Mucosa of rectum (tissue), 2 donors: ENCODE results near the gene TEX44.

ENCODE experiments used
- H3K27ac ChIP-seq, 2 donors: one replicate each; pipeline ENCODE4 v1.7.0; 2013; ENCODE audit warnings: inconsistent platforms in 2 of 2, low read depth in 2 of 2, low read length in 2 of 2
- H3K27me3 ChIP-seq, 2 donors: one replicate each; pipeline ENCODE4 v1.7.0; 2013; ENCODE audit warnings: low read length in 2 of 2; ENCODE audit not compliant: control insufficient read depth in 2 of 2, insufficient read depth in 2 of 2
- H3K36me3 ChIP-seq, 2 donors: one replicate each; pipeline ENCODE4 v1.7.0; 2013; ENCODE audit warnings: low read length in 2 of 2; ENCODE audit not compliant: control insufficient read depth in 2 of 2, insufficient read depth in 2 of 2
- H3K4me1 ChIP-seq, 2 donors: one replicate each; pipeline ENCODE4 v1.7.0; 2013; ENCODE audit warnings: low read length in 2 of 2, mild to moderate bottlenecking in 1 of 2; ENCODE audit not compliant: control insufficient read depth in 2 of 2, insufficient read depth in 2 of 2
- H3K4me3 ChIP-seq, 2 donors: one replicate each; pipeline ENCODE4 v1.7.0; 2013; ENCODE audit warnings: low read length in 2 of 2
- H3K9ac ChIP-seq, 2 donors: one replicate each; pipeline ENCODE4 v1.7.0; 2013; ENCODE audit warnings: low read length in 2 of 2, low read depth in 1 of 2, mild to moderate bottlenecking in 1 of 2
- H3K9me3 ChIP-seq, 2 donors: one replicate each; pipeline ENCODE4 v1.7.0; 2013; ENCODE audit warnings: low read length in 2 of 2; ENCODE audit not compliant: control insufficient read depth in 2 of 2
- donor health status: healthy.
- donor health status: Normal muscosa, but diverticular disease.

The TEX44 gene

DNA sequence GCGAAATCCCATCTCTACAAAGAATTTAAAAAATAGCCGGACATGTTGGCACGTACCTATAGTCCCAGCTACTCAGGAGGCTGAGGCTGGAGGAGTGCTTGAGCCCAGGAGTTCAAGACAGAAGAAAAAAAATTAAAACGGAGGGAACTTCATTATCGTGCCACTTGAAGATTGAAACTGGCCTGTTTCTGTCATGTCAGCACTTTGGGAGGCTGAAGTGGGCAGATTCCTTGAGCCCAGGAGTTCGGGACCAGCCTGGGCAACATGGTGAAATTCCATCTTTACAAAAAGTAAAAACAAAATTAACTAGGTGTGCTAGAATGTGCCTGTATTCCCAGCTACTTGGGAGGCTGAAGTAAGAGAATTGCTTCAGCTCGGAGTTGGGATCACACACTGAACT, 3.0 kb upstream of the TEX44 start:
- Histone ChIP-seq H3K9me3 (no peaks in the 10 kb centered on the region), H3K4me1 (no peaks in the 10 kb centered on the region), H3K27ac (no peak overlapping the region), H3K36me3 (no peaks in the 10 kb centered on the region), H3K9ac (no peak overlapping the region), H3K4me3 (no peak overlapping the region), H3K27me3 (no peaks in the 10 kb centered on the region)

DNA sequence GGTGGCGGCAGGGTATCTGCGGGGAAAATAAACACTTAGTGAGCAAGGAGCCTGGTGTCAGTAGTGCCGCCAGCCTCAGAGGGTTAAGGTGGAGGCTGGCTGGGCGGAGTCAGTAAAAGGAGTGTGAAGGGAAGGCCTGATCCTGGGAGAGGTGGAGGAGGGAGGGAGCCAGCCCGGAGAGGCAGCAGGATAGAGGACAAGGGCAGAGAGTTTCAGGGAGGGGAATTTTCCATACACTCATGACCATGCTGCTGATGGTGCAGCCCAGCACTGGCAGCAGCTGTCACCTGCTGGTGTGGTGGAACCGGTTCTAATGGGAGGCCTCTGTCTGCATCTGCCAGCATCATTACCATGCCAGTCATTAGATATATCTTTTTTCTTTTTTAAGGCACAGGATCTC, 2.0 kb upstream of the TEX44 start:
- Histone ChIP-seq H3K27me3 (no peaks in the 10 kb centered on the region), H3K4me3 (no peak overlapping the region), H3K9ac (no peak overlapping the region), H3K27ac (no peak overlapping the region), H3K9me3 (no peaks in the 10 kb centered on the region), H3K36me3 (no peaks in the 10 kb centered on the region), H3K4me1 (no peaks in the 10 kb centered on the region)

DNA sequence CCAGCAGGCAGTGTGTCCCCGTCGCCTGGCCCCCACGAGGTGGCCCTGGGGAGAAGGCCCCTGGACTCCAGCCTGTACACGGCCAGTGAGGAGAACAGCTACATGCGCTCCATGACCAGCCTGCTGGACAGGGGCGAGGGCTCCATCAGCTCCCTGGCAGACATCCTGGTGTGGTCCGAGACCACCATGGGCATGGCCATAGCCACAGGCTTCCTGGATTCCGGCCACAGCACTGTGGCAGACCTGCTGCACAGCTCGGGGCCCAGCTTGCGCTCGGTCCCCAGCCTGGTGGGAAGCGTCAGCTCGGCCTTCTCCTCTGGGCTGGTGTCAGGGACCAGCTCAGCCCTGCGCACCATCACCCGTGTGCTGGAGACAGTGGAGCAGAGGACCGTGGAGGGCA, 1.0 kb downstream of the TEX44 start:
- H3K27me3 ChIP-seq, result no peaks in the 10 kb centered on the region
- H3K4me3 ChIP-seq, result no peak overlapping the region
- H3K27ac ChIP-seq, result no peak overlapping the region
- H3K36me3 ChIP-seq, result no peaks in the 10 kb centered on the region
- no peaks in the 10 kb centered on the region for H3K9me3 ChIP-seq
- no peak overlapping the region for H3K9ac ChIP-seq
- H3K4me1 ChIP-seq, result no peaks in the 10 kb centered on the region

DNA sequence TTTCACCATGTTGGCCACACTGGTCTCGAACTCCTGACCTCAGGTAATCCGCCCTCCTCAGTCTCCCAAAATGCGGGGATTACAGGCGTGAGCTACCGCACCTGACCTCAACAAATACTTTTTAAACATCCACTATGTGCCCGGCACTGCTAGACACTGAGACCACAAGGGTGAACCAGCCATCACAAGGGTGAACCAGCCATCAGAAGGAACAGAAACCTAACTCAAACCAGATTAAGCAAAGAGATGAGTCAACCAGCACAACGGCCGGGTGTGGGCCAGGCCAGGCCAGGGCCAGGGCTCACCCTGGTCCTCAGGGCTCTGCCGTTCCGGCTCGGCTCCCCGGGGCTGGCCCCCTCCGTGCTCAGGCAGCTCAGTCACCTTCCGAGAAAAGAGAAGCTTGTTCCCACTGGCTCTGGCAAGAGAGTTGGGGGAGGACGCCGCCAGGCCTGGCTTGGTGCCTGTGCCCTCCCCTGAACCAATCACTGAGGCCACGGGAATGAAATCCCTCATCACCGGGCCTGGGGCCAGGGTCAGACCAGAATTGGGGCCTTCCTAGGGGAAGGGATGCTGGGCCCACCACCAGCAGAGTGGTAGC, 4.4 kb downstream of the TEX44 start:
- Histone ChIP-seq H3K27ac (no peak overlapping the region), H3K4me1 (peaks cover 0 to 3% of the 10 kb centered on the region in 2 donors), H3K27me3 (no peaks in the 10 kb centered on the region), H3K36me3 (no peaks in the 10 kb centered on the region), H3K9me3 (no peaks in the 10 kb centered on the region), H3K4me3 (no peak overlapping the region), H3K9ac (no peak overlapping the region)

DNA sequence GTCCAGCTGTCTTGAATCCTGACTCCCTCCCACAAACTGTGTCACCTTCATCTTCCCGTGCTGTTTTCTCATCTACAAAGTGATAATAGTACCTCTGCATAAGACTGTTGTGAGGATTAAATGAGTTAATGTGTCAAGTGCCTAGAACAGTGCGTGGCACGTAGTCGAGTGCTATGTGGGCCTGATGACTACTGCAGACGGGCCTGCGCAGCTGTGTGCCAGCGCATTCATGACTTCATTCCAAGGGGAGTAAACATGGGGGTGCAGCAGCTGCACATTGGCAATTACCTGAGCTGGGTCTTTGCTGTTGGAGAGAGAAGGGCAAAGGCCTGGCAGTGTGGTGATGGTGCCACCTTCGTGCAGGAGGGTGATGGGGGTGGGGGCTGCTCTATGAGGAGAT, 5.0 kb downstream of the TEX44 start:
- H3K27ac ChIP-seq, result no peak overlapping the region
- H3K9me3 ChIP-seq, result no peaks in the 10 kb centered on the region
- no peak overlapping the region for H3K4me3 ChIP-seq
- no peaks in the 10 kb centered on the region for H3K27me3 ChIP-seq
- no peak overlapping the region for H3K9ac ChIP-seq
- peaks cover 0 to 3% of the 10 kb centered on the region in 2 donors for H3K4me1 ChIP-seq
- H3K36me3 ChIP-seq, result no peaks in the 10 kb centered on the region

DNA sequence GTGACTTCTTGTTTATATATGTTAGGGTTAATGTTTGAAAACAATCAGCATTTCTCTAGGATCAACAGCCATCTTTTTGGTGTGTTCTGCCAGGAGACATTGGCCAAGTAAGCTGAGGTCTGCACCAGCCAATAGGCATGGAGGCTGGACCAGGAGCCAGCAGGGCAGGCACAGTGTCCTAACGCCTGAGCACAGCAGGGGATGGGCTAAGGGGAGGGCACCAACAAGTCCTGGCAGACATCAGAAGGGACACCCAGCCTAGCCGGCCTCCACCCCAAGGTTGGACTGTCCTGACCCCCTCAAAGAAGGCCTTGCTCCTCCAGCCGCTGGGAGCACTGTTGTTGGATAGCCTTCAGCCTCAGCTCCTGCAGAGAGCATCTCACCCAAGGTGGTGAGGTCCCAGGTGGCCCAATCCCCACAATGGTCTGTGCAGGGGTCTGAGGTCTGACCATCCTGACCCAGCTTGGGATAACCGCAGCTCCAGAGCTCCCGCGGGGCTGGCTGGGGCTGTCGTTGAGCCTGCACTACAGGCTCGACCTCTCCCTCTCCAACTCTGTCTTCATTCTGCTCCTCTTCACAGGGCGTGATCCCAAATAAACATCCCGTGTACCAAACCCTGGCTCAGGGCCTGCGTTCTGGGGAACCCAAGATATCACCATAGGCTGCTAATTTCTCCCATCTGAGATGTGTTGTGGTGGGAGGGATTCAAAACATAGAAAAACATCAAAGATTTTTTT, 8.1 kb downstream of the TEX44 start:
- no peaks in the 10 kb centered on the region for H3K9me3 ChIP-seq
- H3K4me1 ChIP-seq, result peaks cover 16 to 18% of the 10 kb centered on the region in 2 donors
- H3K36me3 ChIP-seq, result no peaks in the 10 kb centered on the region
- H3K4me3 ChIP-seq, result no peak overlapping the region
- no peaks in the 10 kb centered on the region for H3K27me3 ChIP-seq
- no peak overlapping the region for H3K27ac ChIP-seq
- H3K9ac ChIP-seq, result no peak overlapping the region

DNA sequence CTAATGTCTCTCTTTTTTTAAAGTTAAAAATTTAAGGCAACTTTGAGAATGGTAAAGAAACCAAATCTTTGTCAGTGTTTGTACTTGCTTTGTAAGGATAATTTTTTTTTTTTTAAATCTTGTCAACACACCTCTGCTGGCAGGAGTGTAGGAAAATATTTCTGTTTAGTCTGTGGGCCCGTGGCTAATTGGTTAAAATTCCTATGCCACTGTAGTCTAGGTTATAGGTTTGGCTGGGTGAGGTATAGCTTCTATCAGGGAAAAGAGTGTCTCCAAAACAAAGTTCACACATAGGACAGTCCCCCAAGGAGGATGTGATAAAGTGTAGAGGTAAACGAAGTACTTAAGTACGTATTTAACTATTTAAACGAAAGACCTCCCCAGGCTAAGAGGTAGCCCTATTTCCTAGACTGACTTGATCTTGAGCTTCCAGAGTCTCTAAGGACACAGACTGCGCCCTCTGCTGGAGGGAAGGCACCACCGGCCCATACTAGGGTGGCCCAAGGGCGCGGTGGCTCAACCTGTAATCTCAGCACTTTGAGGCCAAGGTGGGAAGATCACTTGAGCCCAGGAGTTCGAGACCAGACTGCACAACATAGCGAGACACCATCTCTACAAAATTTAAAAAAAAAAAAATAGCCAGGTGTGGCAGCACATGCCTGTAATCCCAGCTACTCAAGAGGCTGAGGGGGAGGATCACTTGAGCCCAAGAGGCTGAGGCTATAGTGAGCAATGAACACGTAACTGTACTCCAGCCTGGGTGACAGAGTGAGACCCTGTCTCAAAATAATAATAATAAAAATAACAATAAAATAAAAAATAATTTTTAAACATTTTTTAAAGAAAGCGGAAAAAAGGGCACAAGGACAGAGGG, 8.9 kb downstream of the TEX44 start:
- Histone ChIP-seq H3K9ac (peak overlapping the region in 1 of 2 donors; percentile 29), H3K4me1 (peaks cover 16 to 18% of the 10 kb centered on the region in 2 donors), H3K36me3 (no peaks in the 10 kb centered on the region), H3K27me3 (no peaks in the 10 kb centered on the region), H3K9me3 (no peaks in the 10 kb centered on the region), H3K4me3 (no peak overlapping the region), H3K27ac (no peak overlapping the region)

DNA sequence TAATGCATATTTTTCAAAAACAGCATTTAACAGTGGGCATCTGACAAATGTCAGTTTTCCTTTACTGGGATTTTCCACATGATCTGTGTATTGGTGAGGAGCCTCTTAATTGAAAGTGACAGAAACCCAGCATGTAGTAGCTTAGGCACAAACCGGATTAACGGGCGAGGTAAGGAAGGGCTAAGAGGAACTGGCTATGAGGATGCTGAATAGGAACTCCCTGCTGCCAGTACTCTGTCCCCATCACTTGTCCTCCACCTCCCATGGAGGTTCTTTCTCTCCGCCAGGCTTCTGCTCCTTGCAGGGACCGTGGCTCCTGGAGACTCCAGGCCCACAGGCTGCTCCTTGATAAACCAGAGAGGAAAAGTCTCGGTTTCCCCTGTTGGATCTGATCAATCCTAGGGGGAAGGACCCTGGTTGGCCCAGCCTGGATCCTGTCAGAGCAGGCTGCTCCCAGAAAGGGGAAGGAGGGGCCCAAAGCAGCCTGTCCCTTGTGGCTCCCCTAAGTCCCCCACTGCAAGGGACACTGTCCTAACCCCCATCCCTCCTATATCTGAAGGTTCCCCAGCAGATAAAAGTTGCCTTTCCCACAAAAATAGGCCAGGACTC, 10.3 kb downstream of the TEX44 start:
- Histone ChIP-seq H3K27me3 (no peaks in the 10 kb centered on the region), H3K9me3 (no peaks in the 10 kb centered on the region), H3K9ac (no peak overlapping the region), H3K27ac (peak overlapping the region in 1 of 2 donors; percentile 98), H3K4me1 (peaks cover 16 to 18% of the 10 kb centered on the region in 2 donors), H3K36me3 (no peaks in the 10 kb centered on the region), H3K4me3 (no peak overlapping the region)

GRCh38 chr2:231604101-231604684, 11.5 kb downstream of the TEX44 start:
- peak overlapping the region; percentile 95 to 98 for H3K27ac ChIP-seq
- H3K9me3 ChIP-seq, result no peaks in the 10 kb centered on the region
- no peaks in the 10 kb centered on the region for H3K27me3 ChIP-seq
- H3K36me3 ChIP-seq, result no peaks in the 10 kb centered on the region
- H3K4me1 ChIP-seq, result peaks cover 16 to 18% of the 10 kb centered on the region in 2 donors
- H3K9ac ChIP-seq, result peak overlapping the region; percentile 96 to 98
- H3K4me3 ChIP-seq, result peak overlapping the region; percentile 63 to 79
